Thyroid gland (tissue), 4 donors: ENCODE data around the gene APCDD1L. TPM values are rescaled to one million over a fixed set of nuclear protein-coding genes. Genes with fewer than 3 reads are reported as not detected.
"Not testable (repeated sequence)": the region's sequence is repeated elsewhere in the genome, so short reads cannot be mapped to it uniquely, and the experiment has no call there.

Source experiments
- DNase-seq, 2 donors: peaks; one replicate each; pipeline ENCODE4 v3.0.0-alpha.2; 2019
- H3K27ac ChIP-seq, 3 donors: fragments of 200-600 bp; sonication (generic); 1 replicate in 2 of 3; 2 replicates in 1 of 3; pipeline ENCODE4 v1.5.1; 2016 to 2019; ENCODE audit warnings: mild to moderate bottlenecking in 1 of 3, moderate library complexity in 1 of 3
- H3K27me3 ChIP-seq: fragments of 200-600 bp; sonication (generic); one replicate; pipeline ENCODE4 v1.5.1; 2019
- H3K36me3 ChIP-seq, 2 donors: fragments of 200-600 bp; sonication (generic); one replicate each; pipeline ENCODE4 v1.5.1; 2016 to 2019
- H3K4me1 ChIP-seq, 2 donors: fragments of 200-600 bp; sonication (generic); one replicate each; pipeline ENCODE4 v1.5.1; 2017 to 2019
- H3K4me3 ChIP-seq, 3 donors: fragments of 200-600 bp; sonication (generic); replicated peaks in 1 of 3; 1 replicate in 2 of 3; 2 replicates in 1 of 3; pipeline ENCODE4 v1.5.1; 2016; ENCODE audit warnings: mild to moderate bottlenecking in 1 of 3
- H3K9me3 ChIP-seq: fragments of 200-600 bp; sonication (generic); one replicate; pipeline ENCODE4 v1.5.1; 2017
- POLR2A ChIP-seq, 2 donors: fragments of 450-650 bp; IDR thresholded peaks; one replicate each; pipeline ENCODE4 v1.6.1; 2017; ENCODE audit warnings: antibody characterized with exemption in 2 of 2, mild to moderate bottlenecking in 2 of 2, moderate library complexity in 1 of 2
- WGBS, 2 donors: methylation state at CpG; one replicate each; pipeline ENCODE4 v1.1.5; 2017; 5-methylcytosine and 5-hydroxymethylcytosine counted together
- intact Hi-C: fragments of 100-400 bp; cut with DNase I; formaldehyde crosslinking; loops from one replicate; pipeline ENCODE4 v1.15.1; 2023
- total RNA-seq, 4 donors: library from RNA; depleted of rRNA; stranded (reverse); fragments of >200 nt; gene quantifications; one replicate each; pipeline ENCODE4 v1.2.3, GENCODE V29; 2016
- TF ChIP-seq, protein P1 (sequence below), 6 experiments: fragments of 200-600 bp in 3 of 6; fragments of 450-650 bp in 3 of 6; sonication (generic) in 3 of 6; IDR thresholded peaks; one replicate each; pipeline ENCODE4 v1.5.1; 2016 to 2019; ENCODE audit warnings: antibody characterized with exemption in 6 of 6, mild to moderate bottlenecking in 2 of 6, inconsistent platforms in 1 of 6, moderate library complexity in 1 of 6

APCDD1L gene
- total RNA-seq, 4 donors from 2014 or later = 0.11 TPM; not detected in 3

GRCh38 chr20:58432186-58432954, 82.8 kb downstream of the APCDD1L start:
- 29 to 30% methylated on average over 3 of the region's 3 CpGs for WGBS, 2 donors
- intact Hi-C loops = no loop called here
- Histone ChIP-seq H3K27ac (peak overlapping the region; percentile 82 to 95 (median 86)), H3K9me3 (no peaks in the 10 kb centered on the region), H3K36me3 (no peaks in the 10 kb centered on the region), H3K4me1 (peaks cover 39 to 56% of the 10 kb centered on the region in 2 donors), H3K27me3 (no peaks in the 10 kb centered on the region), H3K4me3 (no peak overlapping the region)
- TF ChIP-seq POLR2A (IDR thresholded peaks at IDR 0.05) = no peak
- TF ChIP-seq, protein P1, sequence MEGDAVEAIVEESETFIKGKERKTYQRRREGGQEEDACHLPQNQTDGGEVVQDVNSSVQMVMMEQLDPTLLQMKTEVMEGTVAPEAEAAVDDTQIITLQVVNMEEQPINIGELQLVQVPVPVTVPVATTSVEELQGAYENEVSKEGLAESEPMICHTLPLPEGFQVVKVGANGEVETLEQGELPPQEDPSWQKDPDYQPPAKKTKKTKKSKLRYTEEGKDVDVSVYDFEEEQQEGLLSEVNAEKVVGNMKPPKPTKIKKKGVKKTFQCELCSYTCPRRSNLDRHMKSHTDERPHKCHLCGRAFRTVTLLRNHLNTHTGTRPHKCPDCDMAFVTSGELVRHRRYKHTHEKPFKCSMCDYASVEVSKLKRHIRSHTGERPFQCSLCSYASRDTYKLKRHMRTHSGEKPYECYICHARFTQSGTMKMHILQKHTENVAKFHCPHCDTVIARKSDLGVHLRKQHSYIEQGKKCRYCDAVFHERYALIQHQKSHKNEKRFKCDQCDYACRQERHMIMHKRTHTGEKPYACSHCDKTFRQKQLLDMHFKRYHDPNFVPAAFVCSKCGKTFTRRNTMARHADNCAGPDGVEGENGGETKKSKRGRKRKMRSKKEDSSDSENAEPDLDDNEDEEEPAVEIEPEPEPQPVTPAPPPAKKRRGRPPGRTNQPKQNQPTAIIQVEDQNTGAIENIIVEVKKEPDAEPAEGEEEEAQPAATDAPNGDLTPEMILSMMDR (IDR thresholded peaks at IDR 0.05) = no peak
- peak; percentile 57 to 69 for DNase-seq

DNA sequence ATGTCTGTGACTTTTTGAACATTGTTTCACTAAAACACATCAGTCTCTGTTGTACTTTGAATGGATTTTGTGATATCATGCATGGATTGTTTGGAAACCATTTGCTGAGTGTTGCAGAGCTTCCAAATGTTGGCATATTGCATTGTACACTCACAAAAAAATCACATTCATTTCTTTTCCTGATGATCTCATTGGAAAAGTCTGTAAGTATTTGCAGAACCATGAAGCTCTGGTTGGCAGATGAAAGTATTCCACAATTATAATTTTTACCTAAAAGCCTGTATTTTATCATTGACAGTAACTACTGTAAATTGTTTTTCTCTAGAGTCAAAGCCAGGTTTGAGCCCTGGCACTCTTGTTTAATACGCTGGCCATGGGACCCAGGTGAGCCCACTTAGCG, 84.1 kb downstream of the APCDD1L start:
- peaks cover 39 to 53% of the 10 kb centered on the region in 2 donors for H3K4me1 ChIP-seq
- TF ChIP-seq, protein P1 (IDR thresholded peaks at IDR 0.05) = no peak
- TF ChIP-seq POLR2A (IDR thresholded peaks at IDR 0.05) = no peak
- H3K27ac ChIP-seq = peak overlapping the region; percentile 82 to 95 (median 86)
- H3K27me3 ChIP-seq = no peaks in the 10 kb centered on the region
- WGBS, 2 donors = 91 to 94% methylated on average over 2 of the region's 2 CpGs
- no peak overlapping the region for H3K4me3 ChIP-seq
- intact Hi-C loops = no loop called here
- no peaks in the 10 kb centered on the region for H3K9me3 ChIP-seq
- DNase-seq = no peak
- H3K36me3 ChIP-seq = no peaks in the 10 kb centered on the region

DNA sequence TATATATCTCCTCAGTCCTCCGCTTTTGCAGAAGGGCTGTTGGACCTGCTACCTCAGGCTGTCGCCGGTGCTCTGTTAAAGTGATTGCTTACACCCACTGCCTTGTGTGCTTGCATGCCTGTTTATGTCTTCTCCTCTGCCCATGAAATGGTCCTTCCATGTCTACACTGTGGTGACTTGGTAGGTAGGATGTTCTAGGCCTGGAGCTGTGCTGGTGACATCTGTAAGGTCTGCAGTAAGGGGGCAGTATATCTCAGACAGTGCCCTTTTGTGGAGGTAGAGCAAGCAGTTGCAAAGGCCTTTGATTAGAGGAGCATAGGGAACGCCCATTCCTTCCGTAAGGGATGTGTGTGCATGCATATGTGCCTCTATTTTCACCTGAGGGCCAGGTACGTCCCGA, 85.9 kb downstream of the APCDD1L start:
- Histone ChIP-seq H3K4me3 (no peak overlapping the region), H3K36me3 (no peaks in the 10 kb centered on the region), H3K9me3 (no peaks in the 10 kb centered on the region), H3K27me3 (no peaks in the 10 kb centered on the region), H3K4me1 (peaks cover 53 to 59% of the 10 kb centered on the region in 2 donors), H3K27ac (peak overlapping the region in 1 of 3 donors; percentile 17)
- no peak for TF ChIP-seq POLR2A (IDR thresholded peaks at IDR 0.05)
- TF ChIP-seq, protein P1 (IDR thresholded peaks at IDR 0.05) = no peak
- 93 to 98% methylated on average over 7 of the region's 7 CpGs for WGBS, 2 donors
- no peak for DNase-seq
- intact Hi-C loops = no loop called here

GRCh38 chr20:58428364-58428763, 86.8 kb downstream of the APCDD1L start:
- Histone ChIP-seq H3K36me3 (no peaks in the 10 kb centered on the region), H3K9me3 (no peaks in the 10 kb centered on the region), H3K27me3 (no peaks in the 10 kb centered on the region), H3K4me1 (peaks cover 47 to 58% of the 10 kb centered on the region in 2 donors), H3K4me3 (no peak overlapping the region), H3K27ac (no peak overlapping the region)
- intact Hi-C loops = no loop called here
- no peak for DNase-seq
- 98 to 100% methylated on average over 2 of the region's 2 CpGs for WGBS, 2 donors
- TF ChIP-seq, protein P1 (IDR thresholded peaks at IDR 0.05) = no peak
- no peak for TF ChIP-seq POLR2A (IDR thresholded peaks at IDR 0.05)

DNA sequence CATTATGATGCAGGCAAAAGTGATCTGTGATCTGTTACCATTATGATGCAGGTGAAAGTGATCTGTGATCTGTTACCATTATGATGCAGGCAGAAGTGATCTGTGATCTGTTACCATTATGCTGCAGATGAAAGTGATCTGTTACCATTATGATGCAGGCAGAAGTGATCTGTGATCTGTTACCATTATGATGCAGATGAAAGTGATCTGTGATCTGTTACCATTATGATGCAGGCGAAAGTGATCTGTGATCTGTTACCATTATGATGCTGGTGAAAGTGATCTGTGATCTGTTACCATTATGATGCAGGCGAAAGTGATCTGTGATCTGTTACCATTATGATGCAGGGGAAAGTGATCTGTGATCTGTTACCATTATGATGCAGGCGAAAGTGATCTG, 87.6 kb downstream of the APCDD1L start:
- H3K36me3 ChIP-seq, intact Hi-C loops, DNase-seq, H3K27ac ChIP-seq, H3K9me3 ChIP-seq, H3K27me3 ChIP-seq, H3K4me3 ChIP-seq: not testable (repeated sequence)
- peaks cover 44 to 58% of the 10 kb centered on the region in 2 donors for H3K4me1 ChIP-seq
- 91 to 94% methylated on average over 3 of the region's 3 CpGs for WGBS, 2 donors
